Measurements from ENCODE around the gene MYO18A.

Gene MYO18A

GRCh38 chr17:29179232-29180033 is 765 bp downstream of the MYO18A start:
- peak overlapping the region; percentile 61 for H3K4me3 ChIP-seq (ENCODE audit: low read depth, low read length)
- DNase-seq (ENCODE audit: low read depth), result no peak
- TF ChIP-seq CTCF (IDR thresholded peaks at IDR 0.05; ENCODE audit: control insufficient read depth, extremely low read depth, insufficient read depth), result no peak

GRCh38 chr17:29178750-29179231 is 1.4 kb downstream of the MYO18A start:
- TF ChIP-seq CTCF (IDR thresholded peaks at IDR 0.05; ENCODE audit: control insufficient read depth, extremely low read depth, insufficient read depth), result no peak
- peak overlapping the region; percentile 61 for H3K4me3 ChIP-seq (ENCODE audit: low read depth, low read length)
- DNase-seq (ENCODE audit: low read depth), result no peak

DNA sequence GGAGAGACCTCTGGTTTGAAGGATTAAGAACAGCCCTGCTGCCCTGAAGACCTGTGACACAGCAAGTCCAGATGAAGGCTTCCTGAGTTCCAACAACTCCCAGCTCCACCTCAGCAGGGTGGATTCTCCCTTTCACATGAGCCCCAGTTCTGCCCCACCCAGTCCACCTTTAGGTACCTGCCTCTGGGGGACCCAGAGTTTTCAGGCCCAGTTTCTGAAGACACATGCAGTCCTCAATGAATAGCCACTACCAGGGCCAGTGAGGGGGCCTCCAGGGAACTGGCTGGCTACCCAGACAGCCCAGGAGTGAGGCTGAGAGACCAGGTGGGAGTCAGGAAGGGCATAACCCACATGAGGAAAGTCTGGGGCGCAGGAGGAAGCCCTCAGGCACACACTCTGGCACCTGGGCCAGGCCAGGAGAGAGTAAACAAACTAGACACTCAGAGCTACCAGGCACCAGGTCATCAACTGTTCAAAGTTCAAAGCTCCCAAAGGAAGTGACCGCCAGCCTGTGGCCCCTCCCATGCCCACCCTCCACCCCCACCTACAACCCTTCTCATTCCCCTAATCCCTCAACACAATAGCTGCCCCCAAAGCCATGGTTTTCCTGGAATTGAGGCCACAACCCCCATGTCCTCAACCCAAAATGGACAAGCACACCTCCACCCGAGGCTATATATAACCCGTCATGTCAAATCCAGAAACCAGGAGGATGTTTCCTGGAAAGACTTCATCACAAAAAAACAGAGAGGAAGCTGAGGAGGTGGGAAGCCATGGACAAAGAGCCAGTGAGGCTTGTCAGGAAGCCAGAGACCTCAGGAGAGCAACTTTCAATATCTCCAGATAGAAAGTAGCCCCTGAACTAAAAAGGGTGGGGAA is 2.1 kb downstream of the MYO18A start:
- H3K4me3 ChIP-seq (ENCODE audit: low read depth, low read length), result peak overlapping the region; percentile 61; the same call in 1 of the 2 replicates
- TF ChIP-seq CTCF (IDR thresholded peaks at IDR 0.05; ENCODE audit: control insufficient read depth, extremely low read depth, insufficient read depth), result no peak
- DNase-seq (ENCODE audit: low read depth), result no peak

DNA sequence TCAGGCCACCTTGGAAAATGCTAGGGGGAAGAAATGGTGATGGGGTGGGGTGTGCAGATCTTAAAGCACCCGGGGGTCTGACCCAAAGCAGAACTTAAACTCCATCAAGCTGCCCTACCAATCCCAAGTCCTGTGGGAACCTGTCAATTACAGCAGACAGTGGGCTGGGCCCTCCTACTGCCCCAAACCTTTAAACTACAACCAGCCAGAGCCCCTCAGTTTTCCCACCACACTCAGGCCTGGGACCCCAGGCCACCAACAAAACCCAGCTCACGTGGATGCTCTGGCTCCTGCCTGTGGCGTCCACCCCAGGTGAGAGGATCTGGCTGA is 2.7 kb downstream of the MYO18A start:
- DNase-seq (ENCODE audit: low read depth), result no peak
- no peak overlapping the region for H3K4me3 ChIP-seq (ENCODE audit: low read depth, low read length)
- no peak for TF ChIP-seq CTCF (IDR thresholded peaks at IDR 0.05; ENCODE audit: control insufficient read depth, extremely low read depth, insufficient read depth)

- peak; percentile 80 for DNase-seq (ENCODE audit: low read depth)
- peak overlapping the region; percentile 65 for H3K4me3 ChIP-seq (ENCODE audit: low read depth, low read length)
- no peak for TF ChIP-seq CTCF (IDR thresholded peaks at IDR 0.05; ENCODE audit: control insufficient read depth, extremely low read depth, insufficient read depth)
Observed at GRCh38 chr17:29176558-29177351, 3.4 kb downstream of the MYO18A start.

DNA sequence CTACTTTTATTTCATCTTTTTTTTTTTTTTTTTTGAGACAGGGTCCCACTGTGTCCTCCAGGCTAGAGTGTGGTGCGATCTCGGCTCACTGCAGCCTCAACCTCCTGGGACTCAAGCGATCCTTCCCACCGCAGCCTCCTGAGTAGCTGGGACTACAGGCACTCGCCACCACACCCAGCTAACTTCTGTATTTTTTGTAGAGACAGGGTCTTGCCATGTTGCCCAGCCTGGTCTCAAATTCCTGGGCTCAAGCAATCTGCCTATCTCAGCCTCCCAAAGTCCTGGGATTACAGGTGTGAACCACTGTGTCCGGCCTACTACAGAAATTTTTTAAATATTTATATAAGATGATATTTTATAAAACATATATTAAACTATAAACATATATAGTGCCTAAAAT is 4.8 kb downstream of the MYO18A start:
- no peak for DNase-seq (ENCODE audit: low read depth)
- no peak for TF ChIP-seq CTCF (IDR thresholded peaks at IDR 0.05; ENCODE audit: control insufficient read depth, extremely low read depth, insufficient read depth)
- H3K4me3 ChIP-seq (ENCODE audit: low read depth, low read length), result no peak overlapping the region

All from LNCaP clone FGC (cell line).